H1 (cell line): ENCODE data around the gene HOXB8.

Experiments
- BACH1 ChIP-seq: IDR thresholded peaks from 2 replicates; pipeline ENCODE4 v1.6.1; 2012; ENCODE audit warnings: low read length, improper control_type of control experiment
- CTCF ChIP-seq, 3 experiments: IDR thresholded peaks; 1 replicate in 2 of 3; 2 replicates in 1 of 3; pipeline versions ENCODE4 v1.5.1 to v1.6.1; 2011; ENCODE audit warnings: low read length in 3 of 3, mild to moderate bottlenecking in 3 of 3, inconsistent platforms in 2 of 3, low read depth in 1 of 3, moderate library complexity in 1 of 3; ENCODE audit not compliant: insufficient read depth in 1 of 3; ENCODE audit errors: control extremely low read depth in 1 of 3
- EP300 ChIP-seq, 2 experiments: IDR thresholded peaks; 1 replicate in 1 of 2; 2 replicates in 1 of 2; pipeline ENCODE4 v1.6.1; 2011 to 2012; ENCODE audit warnings: low read depth in 2 of 2, low read length in 2 of 2, mild to moderate bottlenecking in 2 of 2, borderline replicate concordance in 1 of 2, inconsistent platforms in 1 of 2, moderate library complexity in 1 of 2
- EZH2 ChIP-seq: fragments of 200-600 bp; sonication (generic); IDR thresholded peaks from 2 replicates; pipeline ENCODE4 v1.7.1; 2012; ENCODE audit warnings: low read depth, mild to moderate bottlenecking, moderate library complexity, low read length, inconsistent platforms; ENCODE audit not compliant: severe bottlenecking
- JUND ChIP-seq: IDR thresholded peaks from 2 replicates; pipeline ENCODE4 v1.6.1; 2011; ENCODE audit warnings: mild to moderate bottlenecking, improper control_type of control experiment, low read length
- POLR2A ChIP-seq, 2 experiments: IDR thresholded peaks; 1 replicate in 1 of 2; 2 replicates in 1 of 2; pipeline ENCODE4 v1.6.1; 2011; ENCODE audit warnings: low read depth in 2 of 2, low read length in 2 of 2, mild to moderate bottlenecking in 2 of 2; ENCODE audit errors: control extremely low read depth in 1 of 2
- POLR2AphosphoS5 ChIP-seq: IDR thresholded peaks from 2 replicates; pipeline ENCODE4 v1.6.1; 2011; ENCODE audit warnings: low read depth, low read length
- RAD21 ChIP-seq, 2 experiments: IDR thresholded peaks in 1 of 2; conservative IDR thresholded peaks in 1 of 2; 2 replicates each; pipeline ENCODE4 v1.6.1; 2011; ENCODE audit warnings: low read depth in 2 of 2, low read length in 2 of 2, improper control_type of control experiment in 1 of 2, inconsistent platforms in 1 of 2, mild to moderate bottlenecking in 1 of 2, moderate library complexity in 1 of 2
- RFX5 ChIP-seq: IDR thresholded peaks from 2 replicates; pipeline ENCODE4 v1.6.1; 2011; ENCODE audit warnings: low read depth, low read length, improper control_type of control experiment, borderline replicate concordance
- TAF1 ChIP-seq: IDR thresholded peaks from 2 replicates; pipeline ENCODE4 v1.6.1; 2011; ENCODE audit warnings: mild to moderate bottlenecking, low read depth, low read length

- no peak for TF ChIP-seq EP300 (IDR thresholded peaks at IDR 0.05; ENCODE audit: borderline replicate concordance in 1 of 2, low read depth in 2 of 2, low read length in 2 of 2)
- no peak for TF ChIP-seq POLR2AphosphoS5
- peak; percentile 93 for TF ChIP-seq EZH2
- no peak for TF ChIP-seq JUND
- TF ChIP-seq CTCF (IDR thresholded peaks at IDR 0.05; ENCODE audit: control extremely low read depth in 1 of 3, insufficient read depth in 1 of 3, low read depth in 1 of 3, low read length in 3 of 3): no peak
- TF ChIP-seq RAD21 (IDR thresholded peaks at IDR 0.05 in 1 of 2, conservative IDR thresholded peaks at IDR 0.05 in 1 of 2; ENCODE audit: low read depth in 2 of 2, low read length in 2 of 2): no peak
- no peak for TF ChIP-seq TAF1
- TF ChIP-seq POLR2A (IDR thresholded peaks at IDR 0.05; ENCODE audit: control extremely low read depth in 1 of 2, low read depth in 2 of 2, low read length in 2 of 2): no peak
- no peak for TF ChIP-seq BACH1
- TF ChIP-seq RFX5: no peak
These were observed 44.6 kb downstream of the HOXB8 start for GRCh38 chr17:48570325-48571023.
